Measurements from ENCODE around the gene CASTOR1.

Gene CASTOR1

DNA sequence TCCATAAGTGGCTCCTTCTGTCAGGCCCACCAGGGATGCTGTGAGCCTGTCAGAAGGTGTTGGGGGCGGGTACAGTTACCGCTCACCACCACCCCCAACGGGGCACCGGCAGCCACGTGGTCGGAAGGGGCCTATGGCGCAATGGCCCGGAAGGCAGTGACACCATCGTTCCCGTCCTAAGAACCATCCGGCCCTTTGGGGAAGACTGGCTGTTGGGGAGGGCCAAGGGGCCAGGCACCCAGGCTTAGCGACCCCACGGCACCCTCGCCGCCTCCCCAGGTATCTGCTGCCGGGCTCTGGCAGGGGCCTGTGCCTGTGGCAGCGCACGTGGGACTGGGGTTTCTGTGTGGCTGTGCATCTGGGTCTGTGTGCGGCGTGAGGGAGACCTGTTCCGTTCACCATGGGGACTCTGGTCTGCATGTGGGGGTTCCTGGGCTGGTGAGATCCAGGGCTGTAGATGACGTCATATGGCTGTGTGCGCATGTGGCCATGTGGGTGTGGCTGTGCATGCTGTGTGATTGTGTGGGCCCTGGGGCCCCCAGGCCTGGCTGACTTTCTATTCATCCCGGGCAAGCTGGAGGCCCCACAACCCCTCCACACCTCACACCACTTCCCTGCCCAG lies 23.4 kb downstream of the CASTOR1 start:
- H3K4me3 ChIP-seq (replicated peaks in 1 of 2; ENCODE audit: low read depth in 2 of 2, low read length in 2 of 2): no peak overlapping the region
- DNase-seq (ENCODE audit: low read depth in 2 of 2): no peak
- no peak for TF ChIP-seq CTCF (IDR thresholded peaks at IDR 0.05; ENCODE audit: low read depth, low read length)

GRCh38 chr22:30265131-30265720 lies 24.1 kb downstream of the CASTOR1 start:
- no peak overlapping the region for H3K4me3 ChIP-seq (replicated peaks in 1 of 2; ENCODE audit: low read depth in 2 of 2, low read length in 2 of 2)
- DNase-seq (ENCODE audit: low read depth in 2 of 2): no peak
- TF ChIP-seq CTCF (IDR thresholded peaks at IDR 0.05; ENCODE audit: low read depth, low read length): no peak

DNA sequence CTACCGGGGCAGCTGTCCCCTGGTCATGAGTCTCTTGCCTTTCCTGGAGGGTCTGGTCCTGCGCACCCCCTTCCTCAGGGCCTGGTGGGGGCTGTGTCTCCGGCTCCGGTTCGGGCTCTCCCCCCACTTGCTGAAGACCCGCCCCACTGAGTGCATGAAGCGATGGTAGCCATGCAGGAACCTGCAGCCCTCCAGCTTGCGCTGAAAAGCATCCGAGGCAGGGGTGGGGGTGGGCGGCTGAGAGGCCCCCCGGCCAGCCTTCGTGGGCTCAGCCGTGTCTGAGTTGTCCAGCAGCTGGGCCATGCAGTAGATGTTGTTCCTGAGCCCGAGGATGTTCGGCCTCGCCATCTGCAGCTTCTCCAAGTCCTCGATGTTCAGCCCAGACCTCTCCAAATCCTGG lies 25.4 kb downstream of the CASTOR1 start:
- no peak for DNase-seq (ENCODE audit: low read depth in 2 of 2)
- TF ChIP-seq CTCF (IDR thresholded peaks at IDR 0.05; ENCODE audit: low read depth, low read length): no peak
- H3K4me3 ChIP-seq (replicated peaks in 1 of 2; ENCODE audit: low read depth in 2 of 2, low read length in 2 of 2): no peak overlapping the region

- H3K4me3 ChIP-seq (replicated peaks in 1 of 2; ENCODE audit: low read depth in 2 of 2, low read length in 2 of 2): peak overlapping the region in 1 of 2 donors; percentile 26
- TF ChIP-seq CTCF (IDR thresholded peaks at IDR 0.05; ENCODE audit: low read depth, low read length): peak; percentile 97
- peak; percentile 72 for DNase-seq (ENCODE audit: low read depth in 2 of 2)
Observed at GRCh38 chr22:30262917-30263741, 26.2 kb downstream of the CASTOR1 start.

DNA sequence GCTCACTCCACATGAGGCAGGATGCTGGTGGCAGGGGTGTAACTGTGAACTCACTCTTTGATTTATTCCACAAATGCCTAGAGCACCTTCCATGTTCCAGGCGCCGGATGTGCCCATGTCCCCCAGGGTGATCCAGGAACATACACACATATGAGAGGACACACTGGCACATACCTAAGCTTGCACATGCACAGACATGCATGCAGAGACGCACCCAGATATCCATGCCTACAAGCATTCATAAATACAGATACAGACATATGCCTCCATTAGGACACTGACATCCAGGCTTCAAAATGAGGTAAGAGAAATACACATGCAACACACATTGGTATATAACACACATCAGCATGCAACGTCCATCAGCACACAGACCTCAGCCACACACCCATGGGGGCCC lies 27.2 kb downstream of the CASTOR1 start:
- no peak for TF ChIP-seq CTCF (IDR thresholded peaks at IDR 0.05; ENCODE audit: low read depth, low read length)
- DNase-seq (ENCODE audit: low read depth in 2 of 2): no peak
- no peak overlapping the region for H3K4me3 ChIP-seq (replicated peaks in 1 of 2; ENCODE audit: low read depth in 2 of 2, low read length in 2 of 2)

- no peak overlapping the region for H3K4me3 ChIP-seq (replicated peaks in 1 of 2; ENCODE audit: low read depth in 2 of 2, low read length in 2 of 2)
- TF ChIP-seq CTCF (IDR thresholded peaks at IDR 0.05; ENCODE audit: low read depth, low read length): no peak
- peak in 1 of 2 donors; percentile 39 for DNase-seq (ENCODE audit: low read depth in 2 of 2)
Observed at GRCh38 chr22:30261134-30261533, 28.2 kb downstream of the CASTOR1 start.

Measured in cardiac fibroblast (primary cell).